ENCODE results near the gene LCAT. TPM values are rescaled to one million over a fixed set of nuclear protein-coding genes. Genes with fewer than 3 reads are reported as not detected.

The LCAT gene
- polyA plus RNA-seq, 1 of the 3 experiments (the other 2 are of a cell fraction) = 11.1 TPM

- H3K4me2 ChIP-seq = no peak overlapping the region
- H2AFZ ChIP-seq (ENCODE audit: low read depth) = no peak overlapping the region
- H3K27me3 ChIP-seq (ENCODE audit: insufficient read depth) = no peaks in the 10 kb centered on the region
- DNase-seq = no peak
- CTCF ChIA-PET = interaction anchor here (1.0 to 2.5 kb wide), 3 partner anchors 9 to 135 kb away, joined by 4 to 9 read pairs (median 9); no protein-coding TSS in a partner anchor
- peaks cover 0 to 8% of the 10 kb centered on the region in 2 experiments; a peak in 1 of 4 replicates for H3K4me1 ChIP-seq (ENCODE audit: control insufficient read depth in 1 of 2, insufficient read depth in 2 of 2, low read depth in 1 of 2, low read length in 1 of 2)
- H3K36me3 ChIP-seq (replicated peaks in 1 of 2; ENCODE audit: control insufficient read depth in 1 of 2, insufficient read depth in 2 of 2, low read length in 1 of 2) = peaks cover 15 to 66% of the 10 kb centered on the region in 2 experiments
- H3K4me3 ChIP-seq (ENCODE audit: low read depth in 2 of 2, low read length in 1 of 2) = no peak overlapping the region
- peaks cover 7% of the 10 kb centered on the region for H3F3A ChIP-seq (replicated peaks; ENCODE audit: insufficient read depth)
- H3K9ac ChIP-seq = no peak overlapping the region
- 70% methylated on average over 6 of the region's 12 CpGs for WGBS (ENCODE audit: low lambda C conversion rate)
- POLR2A ChIA-PET = interaction anchor here (1.6 kb wide), 1 partner anchor 8 kb away, joined by 4 read pairs; no protein-coding TSS in a partner anchor
- no peaks in the 10 kb centered on the region for H4K20me1 ChIP-seq (ENCODE audit: insufficient read depth)
- H3K27ac ChIP-seq (ENCODE audit: low read depth in 2 of 2, low read length in 1 of 2) = no peak overlapping the region
- TF ChIP-seq USF1 (IDR thresholded peaks at IDR 0.05; ENCODE audit: borderline replicate concordance, low read depth) (no peak), PBX3 (IDR thresholded peaks at IDR 0.05) (no peak), RAD21 (IDR thresholded peaks at IDR 0.05; ENCODE audit: low read length) (no peak), REST (IDR thresholded peaks at IDR 0.05; ENCODE audit: low read depth, low read length) (no peak), MXI1 (IDR thresholded peaks at IDR 0.05; ENCODE audit: low read depth, low read length) (no peak), YY1 (IDR thresholded peaks at IDR 0.05; ENCODE audit: low read depth) (no peak), CTCF (IDR thresholded peaks at IDR 0.05) (no peak), ZBTB33 (IDR thresholded peaks at IDR 0.05; ENCODE audit: borderline replicate concordance, low read depth) (no peak), RFX5 (IDR thresholded peaks at IDR 0.05; ENCODE audit: low read length) (no peak), ELF1 (IDR thresholded peaks at IDR 0.05) (no peak), CHD2 (IDR thresholded peaks at IDR 0.05; ENCODE audit: low read length, partially characterized antibody) (no peak), MEF2A (IDR thresholded peaks at IDR 0.05; ENCODE audit: borderline replicate concordance, low read depth) (no peak), IRF3 (IDR thresholded peaks at IDR 0.05; ENCODE audit: low read depth, low read length) (no peak), RXRA (IDR thresholded peaks at IDR 0.05; ENCODE audit: borderline replicate concordance, low read depth) (no peak), FOXM1 (IDR thresholded peaks at IDR 0.05; ENCODE audit: low read depth) (no peak), GATA2 (CRISPR knock-in tag; IDR thresholded peaks at IDR 0.05) (no peak)
- H3K9me3 ChIP-seq = no peaks in the 10 kb centered on the region
- H3K79me2 ChIP-seq (ENCODE audit: insufficient read depth) = peaks cover 23% of the 10 kb centered on the region; the same call in 1 of the 2 replicates
- no peaks in the 10 kb centered on the region for H3K9me2 ChIP-seq
Observed at GRCh38 chr16:67951485-67951884, 7.6 kb upstream of the LCAT start.

All from SK-N-SH (cell line).